GM21529 (cell line): ENCODE measurements around the gene POU2AF2.
A peak's percentile ranks its signal among the peaks of the same experiment; 100 is the strongest.
"Not testable (repeated sequence)": the region's sequence is repeated elsewhere in the genome, so short reads cannot be mapped to it uniquely, and the experiment has no call there.

Source experiments
- ATAC-seq: cut with Tn5 transposase; IDR thresholded peaks from one replicate; pipeline ENCODE4 v1.9.1; 2021; ENCODE audit not compliant: unreplicated experiment

POU2AF2 gene

GRCh38 chr11:111253630-111254029, 8.1 kb downstream of the POU2AF2 start:
- ATAC-seq: no peak

DNA sequence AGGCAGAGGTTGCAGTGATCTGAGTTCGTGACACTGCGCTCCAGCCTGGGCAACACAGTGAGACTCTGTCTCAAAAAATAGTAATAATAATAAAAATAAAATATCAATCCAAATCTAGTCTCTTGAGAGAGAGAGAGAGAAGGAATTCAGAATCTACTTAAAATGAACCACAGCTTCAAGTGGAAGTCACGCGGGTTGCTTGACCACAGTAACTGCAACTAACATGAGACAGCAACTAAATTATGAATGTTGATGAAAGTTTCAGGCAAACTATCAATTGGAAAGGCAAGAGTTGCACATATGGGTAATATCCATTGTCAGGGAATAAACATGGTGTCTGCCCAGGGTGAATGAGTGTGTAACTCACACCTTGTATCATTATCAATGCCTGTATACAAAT, 12.5 kb downstream of the POU2AF2 start:
- no peak for ATAC-seq

DNA sequence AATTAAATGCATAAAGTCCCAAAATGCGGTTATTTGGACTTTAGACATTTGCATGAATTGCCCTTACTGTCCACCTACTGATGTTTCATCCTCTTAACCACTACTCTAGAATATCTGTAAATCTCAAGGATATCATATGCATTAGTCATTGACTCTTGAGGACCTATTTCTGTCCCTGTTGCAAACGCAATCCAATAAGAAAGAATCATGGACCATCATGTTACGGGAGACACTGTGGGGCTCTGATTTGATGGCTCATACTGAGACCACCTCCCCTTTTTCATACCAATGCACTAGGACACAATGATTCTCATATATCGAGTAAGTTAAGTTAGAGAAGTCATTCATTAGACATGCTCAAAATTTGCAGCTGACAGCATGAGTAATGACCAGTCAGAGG, 14.4 kb downstream of the POU2AF2 start:
- ATAC-seq: no peak

GRCh38 chr11:111260811-111261210, 15.3 kb downstream of the POU2AF2 start:
- no peak for ATAC-seq

DNA sequence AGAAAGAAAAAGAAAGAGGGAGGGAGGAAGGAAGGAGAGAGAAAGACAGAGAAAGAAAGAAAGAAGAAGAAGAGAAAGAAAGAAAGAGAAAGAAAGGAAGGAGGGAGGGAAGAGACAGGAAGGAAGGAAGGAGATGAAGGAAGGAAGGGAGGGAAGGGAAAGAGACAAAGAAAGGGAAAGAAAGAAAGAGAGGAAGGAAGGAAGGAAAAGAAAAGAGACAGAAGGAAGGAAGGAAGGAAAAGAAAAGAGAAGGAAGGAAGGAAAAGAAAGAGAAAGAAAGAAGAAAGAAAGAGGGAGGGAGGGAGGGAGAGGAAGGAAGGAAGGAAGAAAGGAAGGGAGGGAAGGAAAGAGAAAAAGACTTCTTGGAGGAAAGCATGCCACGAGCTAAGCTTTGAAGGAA, 19.1 kb downstream of the POU2AF2 start:
- no peak for ATAC-seq

DNA sequence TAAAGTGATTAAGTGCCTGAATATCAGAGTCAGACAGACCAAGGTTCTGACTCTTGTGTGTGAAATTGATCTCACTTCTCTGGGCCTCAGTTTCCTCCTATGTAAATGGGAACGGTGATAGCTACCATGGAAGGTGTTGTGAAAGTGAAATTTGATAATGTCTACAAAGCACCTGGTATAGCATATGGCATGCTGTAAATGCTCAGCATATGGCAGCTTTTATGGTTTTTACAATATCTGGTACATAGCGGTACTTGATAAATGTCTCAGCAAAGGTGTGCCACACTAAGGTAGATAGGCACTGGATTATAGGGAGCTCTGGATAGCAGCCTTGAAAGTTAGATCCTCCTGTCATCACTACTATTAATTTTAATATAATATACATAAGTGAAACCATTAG, 19.9 kb downstream of the POU2AF2 start:
- no peak for ATAC-seq

- not testable (repeated sequence) for ATAC-seq
These were observed 22.8 kb downstream of the POU2AF2 start for GRCh38 chr11:111268303-111268702.

- no peak for ATAC-seq
These were observed 23.8 kb downstream of the POU2AF2 start for GRCh38 chr11:111269146-111269868.

- ATAC-seq: no peak
These were observed 26.9 kb downstream of the POU2AF2 start for GRCh38 chr11:111272420-111272819.

GRCh38 chr11:111282562-111283075, 37.1 kb downstream of the POU2AF2 start:
- ATAC-seq: no peak

GRCh38 chr11:111283945-111284481, 38.5 kb downstream of the POU2AF2 start:
- ATAC-seq: no peak

GRCh38 chr11:111285189-111286091, 39.9 kb downstream of the POU2AF2 start:
- no peak for ATAC-seq

GRCh38 chr11:111291764-111292163, 46.2 kb downstream of the POU2AF2 start:
- no peak for ATAC-seq

- not testable (repeated sequence) for ATAC-seq
These were observed 46.9 kb downstream of the POU2AF2 start for GRCh38 chr11:111292408-111292807.

- ATAC-seq: no peak
These were observed 50.7 kb downstream of the POU2AF2 start for GRCh38 chr11:111296196-111296595.

- ATAC-seq: no peak
These were observed 52.2 kb downstream of the POU2AF2 start for GRCh38 chr11:111297696-111298095.

- peak; percentile 38 for ATAC-seq
These were observed 53.0 kb downstream of the POU2AF2 start, which contains the start of gene POU2AF3 for GRCh38 chr11:111298413-111299100. Gene POU2AF3, plus strand, starts transcription at chr11:111298546. Its CDS starts 36 bp downstream, at chr11:111298582.

DNA sequence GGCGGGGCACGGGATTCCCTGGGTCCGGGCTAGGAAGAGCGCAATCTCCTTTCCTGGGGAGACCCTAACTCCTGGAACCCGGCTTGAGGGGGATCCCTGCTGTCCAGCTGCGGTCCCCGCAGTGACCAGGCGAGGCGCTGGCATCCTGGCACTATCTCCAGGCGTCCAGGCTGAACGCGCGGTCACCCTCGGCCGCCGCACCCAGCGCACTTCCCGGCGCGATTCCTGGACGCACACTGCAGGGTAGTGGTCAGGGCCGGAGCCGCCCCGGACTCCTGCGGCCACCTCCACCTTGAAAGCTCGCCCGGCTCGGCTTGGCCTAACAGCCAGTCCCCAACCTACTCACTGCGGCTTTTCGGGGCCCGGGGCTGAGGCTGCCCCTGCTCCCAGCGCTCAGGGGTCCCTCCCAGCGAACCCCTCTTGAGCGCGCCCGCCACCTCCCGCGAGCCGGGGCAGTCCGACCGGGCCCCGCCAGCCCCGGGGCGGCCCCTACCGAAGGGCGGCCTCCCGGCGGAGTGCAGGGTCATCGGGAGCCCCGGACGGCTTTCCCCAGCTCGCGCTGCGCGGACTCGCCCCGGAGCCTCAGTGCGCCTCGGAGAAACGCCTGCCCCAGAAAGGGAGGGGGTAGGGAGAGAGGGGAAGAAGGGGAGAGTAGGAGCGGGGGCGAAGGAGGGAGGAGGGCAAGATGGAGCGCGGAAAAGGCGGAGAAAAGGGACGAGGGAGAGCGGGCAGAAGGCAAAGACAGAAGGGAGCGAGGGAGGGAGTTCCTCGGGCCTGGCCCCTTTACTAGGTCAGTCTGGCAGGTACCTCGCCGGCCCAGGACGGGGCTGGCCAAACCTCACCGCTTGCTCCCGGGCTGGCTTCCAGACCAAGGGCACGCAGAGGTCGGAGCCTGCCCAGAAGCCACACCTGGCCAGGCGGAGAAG, 53.8 kb downstream of the POU2AF2 start:
- peak; percentile 62 for ATAC-seq

GRCh38 chr11:111300569-111300968, 55.0 kb downstream of the POU2AF2 start:
- ATAC-seq: no peak
